Amniotic stem cell (primary cell): ENCODE results near the gene ENTPD2.
"Not testable (repeated sequence)": the region's sequence is repeated elsewhere in the genome, so short reads cannot be mapped to it uniquely, and the experiment has no call there.

Source experiments
- DNase-seq: peaks from one replicate; lab custom pipeline; 2025; lab: John Stamatoyannopoulos, UW

Gene ENTPD2

DNA sequence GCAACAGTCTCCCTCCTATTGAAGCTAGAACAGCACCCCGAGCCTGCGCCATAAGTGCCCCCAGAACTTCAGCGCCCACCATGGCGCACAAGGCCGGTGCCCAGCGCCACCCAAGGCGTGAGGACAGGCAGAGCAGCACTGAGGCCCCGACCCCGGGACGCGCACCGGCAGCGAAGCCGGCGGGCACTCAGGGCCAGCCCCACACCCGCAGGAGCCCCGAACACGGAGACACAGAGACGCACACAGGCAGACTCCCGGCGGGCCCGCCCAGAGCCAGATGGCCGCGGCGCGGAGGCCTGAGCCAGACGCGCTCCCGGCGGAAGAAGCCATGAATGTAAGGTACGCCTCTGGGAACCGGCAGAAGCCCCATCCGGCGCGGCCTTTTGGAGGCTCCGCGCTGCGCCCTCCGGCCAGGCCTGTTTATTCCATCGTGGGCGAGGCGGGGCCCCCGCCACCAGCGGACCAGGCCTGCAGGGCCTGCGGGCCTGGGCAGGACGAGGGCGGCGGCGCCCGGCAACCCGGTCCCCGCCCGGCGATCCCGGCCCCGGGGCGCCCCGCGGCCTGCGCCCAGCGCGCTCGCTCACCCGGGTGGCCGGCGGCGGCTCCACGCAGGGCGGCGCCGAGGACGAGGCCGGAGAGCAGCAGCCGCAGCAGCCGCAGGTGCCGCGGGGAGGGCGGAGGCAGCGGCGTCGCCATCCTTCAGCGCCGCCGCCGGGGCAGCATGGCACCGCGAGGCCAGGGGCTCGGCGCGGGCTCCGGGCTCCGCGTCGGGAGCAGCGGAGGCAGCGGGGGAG is 8.4 kb downstream of the ENTPD2 start:
- DNase-seq, result no peak

DNA sequence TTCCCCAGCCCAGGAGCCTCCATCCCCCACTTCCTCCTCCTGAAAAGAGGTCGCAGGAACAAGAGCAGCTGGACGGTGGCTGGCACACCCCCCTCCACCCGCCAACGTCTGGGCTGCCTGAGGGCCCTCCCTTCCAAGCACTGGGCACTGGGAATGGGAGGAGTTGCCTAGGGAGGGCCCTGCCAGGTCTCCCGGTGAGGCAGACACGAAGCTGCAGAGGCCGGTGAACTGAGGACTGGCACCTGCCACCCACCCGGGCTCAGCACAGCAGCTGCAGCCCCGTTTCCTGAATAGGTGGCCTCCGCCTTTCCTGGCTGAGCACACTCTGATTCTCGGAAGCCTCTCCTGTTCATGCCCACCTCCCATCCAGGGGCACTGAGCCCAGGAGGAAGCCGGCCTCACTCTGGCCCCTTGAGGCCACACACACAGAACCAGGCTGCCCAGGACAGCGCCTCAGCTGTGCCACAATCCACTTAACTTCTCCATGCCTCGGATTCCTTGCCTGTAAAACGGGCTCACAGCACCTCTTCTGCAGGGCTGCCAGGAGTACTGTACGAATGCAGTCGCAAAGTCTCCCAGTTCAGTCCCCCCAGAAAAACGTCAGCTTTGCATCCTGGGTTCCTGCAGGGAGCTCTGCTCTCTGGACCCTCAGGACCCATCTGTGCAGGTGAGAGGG is 9.2 kb downstream of the ENTPD2 start:
- no peak for DNase-seq

DNA sequence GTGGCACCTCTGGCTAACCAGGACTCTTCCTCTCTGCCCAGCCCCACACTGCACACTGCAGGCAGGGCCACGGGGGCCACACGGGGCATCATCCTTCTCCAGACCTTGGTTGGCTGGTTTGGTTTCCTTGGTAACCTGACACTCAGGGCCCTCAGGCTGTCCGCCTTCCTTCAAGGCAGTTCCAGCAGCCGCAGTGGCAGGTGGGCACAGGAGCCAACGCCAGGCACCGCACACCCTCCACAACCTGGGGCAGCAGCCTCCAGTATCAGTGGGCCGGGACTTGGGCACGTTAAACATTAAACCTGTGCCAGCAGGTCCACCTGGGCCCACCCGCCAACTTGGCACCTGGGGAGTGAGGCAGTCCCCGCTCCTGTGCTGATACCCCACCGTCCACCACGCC is 9.8 kb downstream of the ENTPD2 start:
- DNase-seq, result no peak

DNA sequence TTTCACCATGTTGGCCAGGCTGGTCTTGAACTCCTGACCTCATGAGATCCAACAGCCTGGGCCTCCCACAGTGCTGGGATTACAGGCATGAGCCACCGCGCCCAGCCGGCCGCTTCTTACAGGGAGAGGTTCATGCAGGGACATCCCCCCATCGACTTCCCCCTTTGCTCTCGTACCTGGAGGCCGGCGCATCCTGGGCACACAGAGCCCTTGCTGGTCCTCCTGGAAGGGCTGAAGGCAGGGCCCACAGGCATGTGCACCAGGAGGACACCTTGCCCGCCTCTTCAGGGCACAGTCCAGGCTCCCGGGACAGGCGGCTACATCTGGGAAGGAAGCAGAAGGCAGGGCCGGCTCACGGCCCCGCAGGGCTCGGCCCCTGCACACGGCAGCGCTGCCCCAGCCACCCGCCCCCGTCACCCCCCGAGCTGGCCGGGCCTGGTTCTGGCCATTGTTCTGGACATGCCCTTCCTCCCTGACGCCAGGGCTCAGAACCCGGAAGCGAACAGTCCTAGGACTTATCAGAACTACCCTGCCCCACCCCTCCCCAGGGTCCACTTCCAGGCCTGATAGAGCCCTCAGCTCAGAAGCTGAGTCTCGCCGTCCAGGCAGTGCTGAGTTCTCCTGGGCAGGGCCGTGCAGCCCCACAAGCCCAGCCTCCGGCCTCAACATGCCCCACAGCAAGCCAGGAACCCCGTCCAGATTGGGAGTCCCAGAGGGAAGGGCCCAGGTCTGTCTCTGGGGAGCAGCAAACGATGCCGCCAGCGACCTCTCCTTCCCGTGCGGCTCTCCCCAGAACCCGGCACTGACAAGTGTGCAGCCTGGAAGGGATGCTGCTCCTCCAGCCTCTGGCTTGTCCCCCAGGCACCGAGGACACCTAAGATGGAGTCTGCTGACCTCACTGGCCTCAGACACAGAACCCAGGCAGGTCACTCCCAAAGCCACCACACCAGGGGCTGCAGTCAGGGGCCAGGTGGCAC is 10.8 kb downstream of the ENTPD2 start:
- no peak for DNase-seq

DNA sequence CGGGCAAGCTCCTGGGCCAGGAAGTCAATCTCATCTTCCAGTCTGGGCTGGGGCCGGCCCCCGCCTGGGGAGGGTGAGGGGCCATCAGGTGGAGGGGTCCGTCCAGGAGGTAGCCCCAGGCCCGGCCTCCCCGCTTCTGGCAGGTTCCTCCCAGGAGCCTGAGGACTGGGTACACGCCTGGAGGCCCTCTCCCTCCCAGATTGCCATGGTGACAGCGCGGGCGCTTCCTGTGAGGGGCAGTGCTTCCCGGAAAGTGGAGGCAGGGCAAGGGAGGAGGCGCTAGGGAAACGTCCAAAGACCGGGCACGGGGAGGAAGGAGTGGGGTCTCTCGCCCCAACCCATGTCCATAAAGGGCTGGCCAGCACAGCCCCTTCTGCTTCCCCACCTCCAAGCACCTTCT is 12.7 kb downstream of the ENTPD2 start:
- no peak for DNase-seq

DNA sequence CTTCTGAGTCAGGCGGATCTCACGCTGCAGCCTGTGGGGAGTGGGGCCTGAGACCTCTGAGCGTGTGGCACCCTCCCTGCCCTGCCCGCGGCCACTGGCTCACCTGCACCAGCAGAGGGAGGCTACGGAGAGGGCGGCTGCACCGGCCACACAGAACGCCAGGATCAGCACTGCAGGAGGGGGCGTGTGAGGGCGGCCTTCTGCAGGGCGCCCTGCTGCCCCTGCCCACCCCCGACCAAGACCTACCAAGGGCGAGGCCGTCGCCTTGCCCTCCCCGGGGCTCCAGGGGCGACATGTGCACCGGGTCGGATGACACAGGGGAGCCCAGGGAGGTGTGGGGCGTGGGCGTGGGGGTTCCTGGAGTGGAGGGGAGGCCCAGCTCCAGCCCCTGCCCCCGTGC is 13.3 kb downstream of the ENTPD2 start:
- DNase-seq, result no peak

DNA sequence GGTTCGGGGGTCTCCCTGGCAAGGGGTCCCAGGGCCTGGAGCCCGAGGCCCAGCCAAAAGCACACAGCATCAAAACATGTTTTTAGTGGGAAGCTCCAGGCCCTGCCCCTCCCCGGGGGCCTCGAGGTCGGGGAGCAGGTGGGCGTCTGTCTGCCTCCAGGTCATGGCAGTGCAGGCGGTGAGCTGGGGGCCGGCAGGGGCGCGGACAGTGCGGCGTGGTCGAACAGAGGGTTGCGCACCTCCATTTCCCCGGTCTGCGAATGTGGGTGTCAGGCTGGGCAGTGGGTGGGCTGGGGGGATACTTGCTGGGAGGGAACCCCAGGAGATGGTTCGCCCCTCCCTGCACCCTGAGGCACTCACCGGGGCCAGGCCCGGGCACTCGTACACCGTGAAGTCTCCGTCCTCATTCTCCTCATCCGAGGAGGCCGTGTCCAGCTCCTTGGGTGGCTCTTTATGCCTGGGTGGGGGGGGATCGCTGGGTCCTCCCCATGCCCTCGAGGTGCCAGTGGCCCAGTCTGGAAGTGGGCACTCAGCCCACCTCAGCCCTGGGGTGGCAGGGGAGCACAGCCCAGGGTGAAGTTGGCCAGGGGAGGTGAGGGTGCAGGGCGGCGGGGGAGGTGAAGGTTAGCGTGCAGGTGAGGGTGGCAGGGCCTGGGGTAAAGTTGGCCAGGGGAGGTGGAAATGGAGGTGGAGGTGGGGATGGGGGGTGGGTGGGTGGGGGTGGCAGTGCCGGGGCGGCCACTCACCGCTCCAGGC is 14.1 kb downstream of the ENTPD2 start:
- DNase-seq, result no peak

DNA sequence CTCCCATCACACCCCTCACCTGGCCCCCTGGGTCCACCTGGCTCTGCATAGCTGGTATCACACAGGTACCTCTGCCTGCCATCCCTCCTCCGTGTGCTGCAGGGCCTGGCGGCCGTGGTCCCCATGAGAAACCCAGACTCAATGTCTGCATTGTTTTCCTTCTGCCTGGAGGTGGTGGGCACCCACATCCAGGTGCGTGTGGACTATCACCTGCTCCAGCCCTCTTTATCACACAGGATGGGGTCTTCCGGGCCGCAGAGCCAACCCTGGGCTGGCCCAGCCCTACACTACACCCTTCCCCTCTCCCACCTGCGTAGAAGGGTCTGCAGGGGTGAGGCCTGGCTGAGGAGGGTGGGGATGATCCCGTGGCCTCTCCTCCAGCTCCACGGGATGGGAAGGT is 14.9 kb downstream of the ENTPD2 start:
- DNase-seq, result no peak

DNA sequence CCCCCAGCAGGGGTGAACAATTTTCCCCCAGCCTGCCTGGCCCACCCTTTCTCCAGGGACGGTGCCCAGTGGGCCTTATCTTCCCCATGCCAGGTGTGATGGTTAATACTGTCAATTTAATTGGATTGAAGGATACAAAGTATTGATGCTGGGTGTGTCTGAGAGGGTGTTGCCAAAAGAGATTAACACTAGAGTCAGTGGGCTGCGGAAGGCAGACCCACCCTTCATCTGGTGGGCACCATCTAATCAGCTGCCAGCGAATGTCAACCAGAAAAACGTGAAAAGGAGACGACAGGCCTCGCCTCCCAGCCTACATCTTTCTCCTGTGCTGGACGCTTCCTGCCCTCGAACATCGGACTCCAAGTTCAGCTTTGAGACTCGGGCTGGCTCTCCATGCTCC is 16.4 kb downstream of the ENTPD2 start:
- no peak for DNase-seq

DNA sequence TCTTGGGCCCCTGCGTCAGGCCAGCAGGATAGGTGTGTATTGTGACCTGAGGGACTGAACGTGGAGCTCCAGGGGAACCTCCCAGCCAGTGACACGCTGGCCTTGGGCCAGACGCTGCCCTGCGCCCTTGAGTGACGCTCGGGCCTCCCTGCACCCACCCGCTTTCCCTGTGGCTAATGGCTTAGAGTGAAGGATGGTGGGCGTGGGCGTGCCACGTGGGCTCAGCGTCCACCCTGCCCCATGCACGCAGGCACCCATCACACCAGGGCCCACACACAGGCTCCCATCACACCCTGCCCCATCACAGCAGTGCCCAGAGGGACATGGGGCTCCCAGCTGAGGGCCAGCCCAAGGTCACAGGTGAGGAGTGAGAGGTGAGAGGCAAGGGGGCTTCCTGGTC is 16.8 kb downstream of the ENTPD2 start:
- no peak for DNase-seq

DNA sequence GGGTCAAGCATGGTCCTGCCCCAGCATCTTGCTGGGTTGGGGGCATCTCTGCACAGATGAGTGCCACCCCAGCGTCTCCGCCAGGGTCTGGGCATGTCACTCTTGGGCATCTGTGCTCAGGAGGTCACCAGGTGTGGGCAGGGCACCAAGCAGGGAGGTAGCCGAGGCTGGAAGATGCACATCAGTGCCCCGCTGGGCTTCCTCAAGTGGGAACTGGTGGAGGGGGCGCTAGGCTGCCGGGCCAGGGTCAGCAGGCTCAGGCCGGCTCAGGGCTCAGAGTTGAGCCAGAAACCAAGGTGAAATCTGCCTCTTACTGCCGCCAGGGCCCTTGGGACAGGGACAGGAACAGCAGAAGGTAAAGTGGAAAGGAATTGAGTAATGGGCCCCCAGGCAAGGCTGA is 17.9 kb downstream of the ENTPD2 start:
- no peak for DNase-seq

DNA sequence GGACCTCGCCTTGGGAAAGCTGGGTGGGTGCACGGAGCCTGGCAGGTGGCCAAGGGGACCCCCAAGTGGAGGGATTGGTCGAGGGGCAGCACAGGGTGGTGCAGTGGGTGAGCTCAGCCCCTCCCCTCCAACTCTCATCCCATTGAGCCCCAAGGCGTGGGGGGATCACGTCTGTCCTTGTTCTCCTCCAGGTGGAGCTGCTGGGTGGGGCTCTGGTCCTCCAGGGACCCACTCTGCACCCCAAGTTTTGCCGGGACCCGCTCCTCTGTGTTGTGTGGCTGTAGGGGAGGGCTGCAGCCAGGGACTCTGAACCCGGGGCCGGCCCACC is 18.4 kb downstream of the ENTPD2 start:
- DNase-seq, result no peak

DNA sequence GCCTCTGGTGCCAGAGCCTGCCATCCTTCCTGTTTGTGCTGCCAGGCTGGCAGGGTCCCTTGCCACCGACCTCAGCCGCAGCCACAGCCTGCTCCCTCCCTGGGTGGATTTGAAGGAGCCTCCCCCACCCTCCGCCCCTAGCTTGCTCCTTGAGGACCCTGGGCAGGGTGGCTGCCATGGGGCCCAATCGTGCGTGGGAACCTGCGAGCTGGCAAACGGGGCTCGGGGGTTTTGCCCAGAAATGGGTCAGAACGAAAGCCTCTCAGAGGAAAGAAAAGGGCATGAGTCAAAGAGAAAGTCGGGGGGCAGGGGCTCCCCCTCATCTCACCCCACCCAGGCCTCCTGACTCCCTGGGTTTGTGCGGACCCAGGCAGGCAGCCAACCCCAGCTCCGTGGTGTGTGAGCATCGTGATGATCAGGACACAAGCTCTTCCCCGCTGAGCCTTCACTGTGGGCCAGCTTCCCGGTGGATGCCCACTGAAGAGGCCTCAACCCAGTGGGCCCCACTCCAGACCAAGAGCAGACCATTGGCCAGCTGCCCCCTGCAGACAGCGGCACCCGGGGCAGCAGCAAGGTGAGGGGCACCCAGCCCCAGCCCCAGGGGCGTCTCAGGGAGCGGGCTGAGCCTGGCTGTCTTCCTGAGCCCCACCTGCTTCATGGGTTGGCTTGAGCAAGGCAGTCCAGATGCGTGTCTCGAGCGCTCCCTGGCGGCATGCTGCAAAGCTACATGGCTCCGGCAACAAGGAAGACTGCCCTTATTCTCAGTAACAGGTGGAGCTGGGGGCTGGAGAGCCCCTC is 19.0 kb downstream of the ENTPD2 start:
- DNase-seq, result peak; percentile 57

DNA sequence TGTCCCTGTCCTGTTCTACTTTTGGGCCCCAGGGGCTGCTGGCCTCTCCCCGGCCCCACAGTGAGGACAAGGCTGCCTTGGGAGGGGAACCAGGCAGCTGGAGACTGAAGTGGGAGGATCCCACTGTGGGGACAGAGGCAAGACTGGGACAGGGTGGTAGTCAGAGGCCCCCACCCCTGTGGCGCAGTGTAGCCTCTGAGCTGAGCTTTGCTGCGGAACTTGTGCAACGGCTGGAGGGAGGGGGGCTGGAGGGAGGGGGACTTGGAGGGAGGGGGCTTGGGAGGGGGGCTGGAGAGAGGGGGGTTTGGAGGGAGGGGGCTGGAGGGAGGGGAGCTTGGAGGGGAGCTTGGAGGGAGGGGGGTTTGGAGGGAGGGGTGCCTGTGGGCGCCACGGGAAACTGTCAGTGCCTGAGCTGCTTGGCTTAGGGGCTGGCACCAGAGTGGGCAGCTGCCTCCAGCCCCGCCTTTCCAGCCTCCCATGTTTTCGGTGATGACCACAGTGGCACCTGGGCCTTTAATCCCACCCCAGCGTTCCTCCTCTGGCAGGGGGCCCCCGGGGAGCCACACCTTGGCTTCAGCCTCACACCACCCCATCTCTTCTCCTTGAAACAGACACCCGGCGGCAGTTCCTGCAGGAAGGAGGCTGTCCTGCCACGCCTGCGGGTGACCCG is 19.7 kb downstream of the ENTPD2 start:
- no peak for DNase-seq

DNA sequence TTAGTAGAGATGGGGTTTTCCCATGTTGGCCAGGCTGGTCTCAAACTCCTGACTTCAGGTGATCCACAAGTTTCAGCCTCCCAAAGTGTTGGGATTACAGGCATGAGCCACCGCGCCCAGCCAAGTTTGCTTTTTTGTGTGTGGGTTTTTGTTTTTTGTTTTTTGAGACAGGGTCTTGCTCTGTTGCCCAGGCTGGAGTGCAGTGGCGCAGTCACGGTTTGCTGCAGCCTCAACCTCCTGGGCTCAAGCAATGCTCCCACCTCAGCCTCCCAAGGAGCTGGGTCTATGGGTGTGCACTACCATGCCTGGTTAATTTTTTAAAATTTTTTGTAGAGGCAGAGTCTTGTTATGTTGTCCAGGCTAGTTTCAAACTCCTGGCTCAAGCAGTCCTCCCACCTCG is 20.4 kb downstream of the ENTPD2 start:
- DNase-seq, result not testable (repeated sequence)

DNA sequence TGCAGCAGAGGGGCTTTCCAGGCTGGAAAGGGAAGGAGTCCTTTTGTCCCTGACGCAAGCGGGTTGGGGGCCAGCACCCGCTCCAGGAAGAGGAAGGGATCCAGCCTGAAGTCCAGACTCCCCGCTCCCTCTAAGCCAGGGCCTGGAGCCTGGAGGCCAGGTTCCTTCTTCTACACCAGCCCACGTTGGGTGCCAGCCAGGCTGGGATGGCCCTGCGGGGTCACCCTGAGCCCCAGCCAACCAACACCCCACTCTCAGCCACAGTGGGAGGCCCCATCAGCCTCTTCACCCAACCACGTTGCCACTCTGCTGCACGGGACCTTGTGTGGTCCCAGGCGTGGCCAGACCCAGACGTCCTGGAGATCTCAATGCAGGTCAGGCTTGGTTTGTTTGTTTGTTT is 21.0 kb downstream of the ENTPD2 start:
- no peak for DNase-seq

DNA sequence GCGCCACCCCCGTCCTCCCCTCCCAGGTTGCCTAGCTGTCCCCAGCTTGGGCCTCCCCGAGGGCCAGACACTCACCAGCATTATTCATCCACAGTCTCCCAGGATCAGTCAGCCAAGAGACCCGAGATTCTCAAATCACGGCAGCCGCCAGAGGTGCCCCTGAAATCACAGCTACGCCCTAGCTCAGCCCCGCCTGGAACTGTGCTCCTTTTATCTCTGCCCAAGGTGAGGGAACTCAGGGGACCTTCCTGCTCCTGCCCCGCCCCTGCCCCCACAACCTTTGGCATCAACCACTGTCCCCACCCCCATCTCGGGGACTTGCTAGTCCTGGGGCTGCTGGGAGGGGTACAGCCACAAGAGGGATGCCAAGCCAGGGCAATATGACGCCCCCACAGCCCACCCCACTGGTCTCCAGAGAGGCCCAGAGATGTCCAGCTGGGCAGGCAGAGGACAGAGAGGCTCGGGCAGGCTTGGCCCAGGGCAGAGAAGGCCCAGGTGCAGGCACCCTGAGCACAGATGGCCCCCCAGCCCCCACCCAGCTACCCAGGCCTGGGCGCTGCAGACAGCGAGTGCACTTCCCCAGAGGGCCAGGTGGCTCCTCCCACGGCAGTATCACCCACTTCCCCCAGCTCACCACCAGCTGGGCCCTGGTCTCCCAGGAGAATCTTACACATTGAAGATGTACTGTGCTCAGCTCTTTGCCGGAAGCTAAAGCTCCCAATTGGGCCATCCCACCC is 21.8 kb downstream of the ENTPD2 start, which contains the start of gene FUT7:
TSS of gene FUT7 (minus strand) at position 185 of the 737 bp plus-strand sequence. CDS start at position 88, 97 bp downstream.
- no peak for DNase-seq

DNA sequence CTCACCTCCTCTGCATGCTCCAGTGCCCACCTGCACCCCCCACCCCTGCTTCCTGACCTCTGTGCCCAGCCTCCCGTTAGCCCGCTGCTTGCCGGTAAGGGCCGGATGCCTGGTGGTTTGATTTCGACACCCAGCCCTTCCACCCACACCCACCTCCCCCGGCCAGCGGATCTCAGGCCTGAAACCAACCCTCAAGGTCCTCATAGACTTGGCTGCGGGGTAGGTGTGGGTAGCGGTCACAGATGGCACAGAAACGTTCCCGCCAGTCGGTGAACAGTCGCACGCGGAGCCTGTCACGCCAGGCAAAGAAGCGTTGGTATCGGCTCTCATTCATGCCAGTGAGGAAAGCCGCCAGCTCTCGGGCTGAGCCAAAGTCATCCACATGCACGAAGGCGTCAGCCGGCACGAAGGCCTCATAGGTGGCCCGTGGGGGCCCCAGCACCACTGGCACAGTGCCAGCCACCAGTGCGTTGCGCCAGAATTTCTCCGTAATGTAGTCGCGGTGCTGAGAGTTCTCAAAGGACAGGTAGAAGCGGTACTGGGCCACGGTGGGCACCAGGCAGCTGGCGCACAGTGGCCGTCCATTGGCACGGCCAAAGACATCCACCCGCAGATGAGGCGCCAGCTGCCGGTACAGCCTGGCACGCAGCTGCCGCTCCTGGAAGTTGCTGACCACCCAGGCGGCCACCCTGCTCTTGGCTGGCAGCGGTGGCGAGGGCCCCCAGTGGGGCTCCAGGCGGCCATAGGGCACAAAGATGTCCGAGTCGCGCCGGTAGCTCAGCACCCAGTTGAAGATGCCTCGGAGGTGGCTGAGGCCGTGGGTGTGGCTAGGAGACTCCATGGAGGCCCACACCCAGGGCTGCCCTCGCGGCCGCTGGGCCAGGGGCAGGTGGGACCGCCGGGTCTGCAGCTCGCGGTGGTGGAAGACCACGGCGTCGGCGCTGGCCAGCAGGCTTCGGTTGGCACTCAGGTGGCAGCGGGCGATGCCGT is 23.0 kb downstream of the ENTPD2 start:
- DNase-seq, result no peak
